IgD-negative memory B cell (primary cell): ENCODE data around the gene CITED4. TPM values are rescaled to one million over a fixed set of nuclear protein-coding genes. Genes with fewer than 3 reads are reported as not detected.

Source experiments
- H3K27ac Mint-ChIP-seq, 3 donors: one replicate each; pipeline ENCODE4 v1.8.0; 2020 to 2022; ENCODE audit warnings: mild to moderate bottlenecking in 3 of 3, mixed read lengths in 3 of 3, moderate library complexity in 1 of 3
- H3K27me3 Mint-ChIP-seq: one replicate; pipeline ENCODE4 v1.8.0; 2021; ENCODE audit warnings: mixed read lengths
- H3K36me3 Mint-ChIP-seq: one replicate; pipeline ENCODE4 v1.8.0; 2020; ENCODE audit warnings: mild to moderate bottlenecking, mixed read lengths
- H3K4me1 Mint-ChIP-seq, 3 donors: one replicate each; pipeline ENCODE4 v1.8.0; 2020 to 2022; ENCODE audit warnings: mixed read lengths in 3 of 3, mild to moderate bottlenecking in 1 of 3
- H3K4me3 Mint-ChIP-seq, 4 donors: one replicate each; pipeline ENCODE4 v1.8.0; 2020 to 2022; ENCODE audit warnings: mild to moderate bottlenecking in 4 of 4, mixed read lengths in 4 of 4, moderate library complexity in 3 of 4
- H3K9me3 Mint-ChIP-seq, 3 donors: one replicate each; pipeline ENCODE4 v1.8.0; 2020 to 2021; ENCODE audit warnings: mixed read lengths in 3 of 3, mild to moderate bottlenecking in 1 of 3
- polyA plus RNA-seq: library from polyadenylated mRNA; unstranded; fragments of 300-500 nt; fragmentation: Illumina TruSeq; gene quantifications from one replicate; pipeline ENCODE4 v1.2.3, GENCODE V29; 2021

CITED4 gene
- polyA plus RNA-seq, 1 donor from 2014 or later: 1.7 TPM

DNA sequence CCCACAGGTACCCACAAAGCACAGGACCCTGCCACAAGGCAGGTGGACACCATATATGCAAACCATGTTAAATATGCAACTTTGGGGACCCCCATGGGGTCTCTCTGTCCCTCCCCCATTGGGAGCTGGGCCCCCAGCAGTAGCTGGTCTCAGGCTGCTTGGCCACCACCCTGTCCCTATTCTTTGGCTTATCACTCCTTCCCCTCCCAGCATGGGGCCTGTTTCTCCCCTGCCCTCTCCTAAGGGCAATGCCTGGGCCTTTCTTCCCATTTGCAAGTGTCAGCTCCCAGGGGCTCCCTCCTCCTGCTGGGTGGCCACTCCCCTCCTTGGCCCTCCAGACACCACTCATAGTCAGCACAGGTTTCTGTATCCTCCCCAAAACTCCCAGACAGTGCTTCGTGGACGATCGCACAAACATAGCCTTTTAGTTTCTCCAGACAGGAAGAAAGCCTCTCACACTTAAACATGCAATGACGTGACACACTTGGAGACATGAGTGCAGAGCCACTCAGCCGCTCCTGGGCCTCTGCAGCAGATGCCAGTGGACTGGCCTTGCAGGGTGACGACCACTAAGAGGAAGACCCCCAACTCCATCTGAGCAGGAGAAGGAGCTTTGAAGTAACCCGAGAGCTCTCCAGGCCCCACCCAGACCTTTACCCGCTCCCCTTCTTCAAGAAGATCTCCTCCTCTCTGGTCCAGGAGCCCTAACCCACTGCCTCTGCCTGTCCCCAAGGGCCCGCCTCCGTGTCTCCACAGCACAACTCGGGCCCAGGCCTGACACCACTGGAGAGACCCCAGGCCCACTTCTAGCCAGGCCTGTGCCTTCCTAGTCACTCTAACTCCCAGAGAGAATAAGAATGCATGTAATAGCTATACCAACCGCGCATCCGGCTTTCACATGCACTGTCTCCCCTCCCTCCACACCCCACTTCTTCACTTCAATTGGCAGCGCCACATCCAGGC, 22.9 kb downstream of the CITED4 start:
- Mint-ChIP-seq H3K9me3 (peaks cover 0 to 6% (median 2%) of the 10 kb centered on the region in 3 donors), H3K27ac (peak overlapping the region in 1 of 3 donors; percentile 41), H3K36me3 (no peaks in the 10 kb centered on the region), H3K4me3 (no peak overlapping the region), H3K4me1 (no peaks in the 10 kb centered on the region), H3K27me3 (peaks cover 13% of the 10 kb centered on the region)

DNA sequence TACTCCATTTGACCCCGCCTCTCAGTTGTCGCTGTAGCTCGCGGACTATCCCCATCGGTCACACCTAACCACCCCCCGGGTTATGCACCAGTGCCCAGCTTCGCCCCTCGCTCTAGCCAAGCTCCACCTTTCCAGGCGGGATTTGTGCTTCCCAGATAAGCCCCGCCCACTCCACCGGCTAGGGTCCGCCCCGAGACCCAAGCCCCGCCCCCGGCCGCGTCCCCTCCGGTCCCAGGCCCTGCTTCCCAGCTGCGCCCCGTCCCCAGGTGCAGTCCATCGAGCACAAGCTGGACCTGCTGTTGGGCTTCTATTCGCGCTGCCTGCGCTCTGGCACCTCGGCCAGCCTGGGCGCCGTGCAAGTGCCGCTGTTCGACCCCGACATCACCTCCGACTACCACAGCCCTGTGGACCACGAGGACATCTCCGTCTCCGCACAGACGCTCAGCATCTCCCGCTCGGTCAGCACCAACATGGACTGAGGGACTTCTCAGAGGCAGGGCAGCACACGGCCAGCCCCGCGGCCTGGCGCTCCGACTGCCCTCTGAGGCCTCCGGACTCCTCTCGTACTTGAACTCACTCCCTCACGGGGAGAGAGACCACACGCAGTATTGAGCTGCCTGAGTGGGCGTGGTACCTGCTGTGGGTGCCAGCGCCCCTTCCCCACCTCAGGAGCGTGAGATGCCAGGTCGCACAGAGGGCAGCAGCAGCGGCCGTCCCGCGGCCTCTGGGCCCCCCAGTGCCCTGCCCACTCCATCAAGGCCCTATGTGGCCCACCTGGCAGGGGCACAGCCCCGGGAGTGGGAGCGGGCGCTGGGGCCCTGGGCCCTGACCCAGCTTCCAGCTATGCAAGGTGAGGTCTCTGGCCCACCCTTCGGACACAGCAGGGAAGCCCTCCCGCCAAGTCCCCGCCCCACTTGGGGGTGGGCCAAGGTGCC, 23.9 kb downstream of the CITED4 start:
- no peak overlapping the region for H3K27ac Mint-ChIP-seq
- no peaks in the 10 kb centered on the region for H3K36me3 Mint-ChIP-seq
- no peak overlapping the region for H3K4me3 Mint-ChIP-seq
- peaks cover 13% of the 10 kb centered on the region for H3K27me3 Mint-ChIP-seq
- peaks cover 0 to 6% (median 2%) of the 10 kb centered on the region in 3 donors for H3K9me3 Mint-ChIP-seq
- no peaks in the 10 kb centered on the region for H3K4me1 Mint-ChIP-seq

DNA sequence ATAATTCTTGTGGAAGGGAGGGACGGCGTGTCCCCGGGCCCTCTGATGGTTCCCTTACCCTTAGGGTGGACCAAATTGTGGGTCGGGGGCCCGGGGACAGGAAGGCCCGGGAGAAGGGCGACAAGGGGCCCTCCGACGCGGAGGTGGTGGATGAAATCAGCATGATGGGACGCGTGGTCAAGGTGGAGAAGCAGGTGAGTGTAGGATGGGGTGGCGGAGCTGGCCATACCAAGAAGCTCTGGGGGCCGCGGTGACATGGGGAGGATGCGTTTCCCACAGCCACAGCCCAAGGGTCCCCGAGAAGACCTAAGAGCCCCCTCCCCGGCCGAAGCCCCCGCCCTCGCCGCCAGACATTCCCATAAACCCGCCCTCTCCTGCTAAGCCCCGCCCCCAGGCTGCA, 24.6 kb downstream of the CITED4 start:
- no peak overlapping the region for H3K4me3 Mint-ChIP-seq
- H3K27me3 Mint-ChIP-seq: peaks cover 13% of the 10 kb centered on the region
- H3K36me3 Mint-ChIP-seq: no peaks in the 10 kb centered on the region
- H3K4me1 Mint-ChIP-seq: no peaks in the 10 kb centered on the region
- H3K9me3 Mint-ChIP-seq: peaks cover 0 to 4% (median under 1%) of the 10 kb centered on the region in 3 donors
- H3K27ac Mint-ChIP-seq: no peak overlapping the region

DNA sequence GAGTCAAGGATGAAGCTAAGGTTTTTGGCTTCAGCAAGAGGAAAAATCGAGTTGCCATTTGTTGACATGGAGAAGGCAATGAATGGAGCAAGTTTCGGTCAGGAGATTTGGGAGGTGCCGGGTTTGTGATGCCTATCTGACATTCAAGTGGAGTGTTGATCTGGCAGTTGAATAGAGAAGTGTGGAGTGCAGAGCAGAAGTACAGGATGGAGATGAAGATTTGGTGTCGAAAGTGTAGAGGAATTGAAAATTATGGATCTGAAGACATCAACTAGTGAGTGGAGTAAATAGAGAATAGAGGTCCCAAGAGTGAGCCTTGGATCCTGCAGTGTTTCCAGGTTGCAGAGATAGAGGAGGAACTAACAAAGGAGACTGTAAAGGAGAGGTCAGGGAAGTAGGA, 25.9 kb downstream of the CITED4 start:
- Mint-ChIP-seq H3K4me3 (no peak overlapping the region), H3K4me1 (peaks cover 0 to under 1% (median 0%) of the 10 kb centered on the region in 3 donors), H3K27me3 (peaks cover 4% of the 10 kb centered on the region), H3K9me3 (no peaks in the 10 kb centered on the region), H3K27ac (no peak overlapping the region), H3K36me3 (no peaks in the 10 kb centered on the region)

DNA sequence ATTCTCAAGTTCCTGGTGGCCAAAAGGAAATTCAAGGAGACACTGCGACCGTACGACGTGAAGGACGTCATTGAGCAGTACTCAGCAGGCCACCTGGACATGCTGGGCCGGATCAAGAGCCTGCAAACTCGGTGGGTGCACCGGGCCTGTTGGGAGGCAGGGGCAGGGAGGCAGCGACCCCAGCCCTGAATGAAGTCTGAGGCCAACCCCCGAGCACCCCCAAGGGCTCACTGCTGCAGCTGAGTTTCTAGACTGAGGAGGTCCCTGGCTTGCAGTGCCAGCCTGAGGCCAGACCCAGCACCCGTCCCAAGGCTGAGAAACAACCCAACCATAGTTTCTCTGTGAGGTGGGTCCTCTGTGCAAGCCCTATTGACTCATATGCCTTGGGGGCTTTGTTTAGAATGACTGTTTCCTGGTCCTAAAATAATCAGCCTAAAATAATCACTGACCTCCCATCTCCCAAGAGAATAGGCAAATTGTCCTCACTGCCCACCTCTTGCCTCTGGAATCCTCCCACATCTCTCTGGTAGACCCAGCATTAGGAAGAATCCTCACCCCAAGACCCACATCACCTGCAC, 27.1 kb downstream of the CITED4 start:
- no peaks in the 10 kb centered on the region for H3K9me3 Mint-ChIP-seq
- no peak overlapping the region for H3K4me3 Mint-ChIP-seq
- no peaks in the 10 kb centered on the region for H3K27me3 Mint-ChIP-seq
- no peaks in the 10 kb centered on the region for H3K36me3 Mint-ChIP-seq
- peaks cover 0 to 2% (median 0%) of the 10 kb centered on the region in 3 donors for H3K4me1 Mint-ChIP-seq
- no peak overlapping the region for H3K27ac Mint-ChIP-seq

DNA sequence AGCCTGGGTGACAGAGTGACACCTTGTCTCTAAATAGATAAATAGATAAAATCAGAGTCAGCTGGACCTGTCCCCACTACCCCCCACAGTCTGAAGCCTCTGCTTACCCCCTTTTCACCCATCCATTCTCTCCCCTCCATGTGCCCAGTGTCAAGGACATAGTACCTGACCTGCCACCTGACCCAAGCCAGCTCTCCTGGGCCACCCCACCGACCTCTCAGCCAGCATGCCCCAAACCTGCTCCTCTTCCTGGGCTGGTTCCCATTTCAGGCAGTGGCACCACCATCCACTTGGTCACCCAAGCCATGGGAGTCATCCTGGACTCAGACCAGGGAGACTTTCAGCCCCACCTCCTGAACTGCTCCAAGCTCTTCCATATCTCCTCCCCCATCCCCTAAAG, 28.2 kb downstream of the CITED4 start:
- Mint-ChIP-seq H3K9me3 (no peaks in the 10 kb centered on the region), H3K27me3 (no peaks in the 10 kb centered on the region), H3K4me3 (no peak overlapping the region), H3K27ac (no peak overlapping the region), H3K36me3 (peaks cover 3% of the 10 kb centered on the region), H3K4me1 (peaks cover 0 to 2% (median 0%) of the 10 kb centered on the region in 3 donors)

DNA sequence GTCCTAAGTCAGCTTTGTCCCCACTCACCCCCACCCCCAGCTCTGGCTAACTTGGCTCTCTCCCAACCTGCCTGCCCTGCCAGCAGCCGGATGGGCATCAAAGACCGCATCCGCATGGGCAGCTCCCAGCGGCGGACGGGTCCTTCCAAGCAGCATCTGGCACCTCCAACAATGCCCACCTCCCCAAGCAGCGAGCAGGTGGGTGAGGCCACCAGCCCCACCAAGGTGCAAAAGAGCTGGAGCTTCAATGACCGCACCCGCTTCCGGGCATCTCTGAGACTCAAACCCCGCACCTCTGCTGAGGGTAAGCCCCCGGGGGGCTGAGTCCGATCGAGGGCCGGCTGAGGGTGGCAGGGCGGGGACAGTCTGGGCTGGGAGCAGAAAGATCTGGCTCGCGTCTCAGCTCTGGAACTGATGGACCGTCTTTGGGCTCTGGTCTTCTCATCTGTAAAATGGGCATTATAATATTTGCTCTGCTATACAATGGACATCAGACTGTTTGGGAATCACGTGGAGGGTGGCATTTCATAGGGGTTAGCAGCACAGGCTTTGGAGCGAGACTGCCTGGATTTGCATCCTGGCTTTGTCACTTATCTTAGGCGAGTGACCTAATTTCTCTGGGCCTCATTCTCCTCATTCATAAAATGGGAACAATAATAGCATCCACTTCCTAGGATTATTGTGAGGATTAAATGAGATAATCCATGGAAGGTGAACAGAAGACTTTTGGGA, 31.0 kb downstream of the CITED4 start:
- peaks cover 5% of the 10 kb centered on the region for H3K36me3 Mint-ChIP-seq
- no peaks in the 10 kb centered on the region for H3K27me3 Mint-ChIP-seq
- H3K4me3 Mint-ChIP-seq: no peak overlapping the region
- H3K4me1 Mint-ChIP-seq: peaks cover 0 to 2% (median under 1%) of the 10 kb centered on the region in 3 donors
- H3K27ac Mint-ChIP-seq: no peak overlapping the region
- H3K9me3 Mint-ChIP-seq: no peaks in the 10 kb centered on the region

DNA sequence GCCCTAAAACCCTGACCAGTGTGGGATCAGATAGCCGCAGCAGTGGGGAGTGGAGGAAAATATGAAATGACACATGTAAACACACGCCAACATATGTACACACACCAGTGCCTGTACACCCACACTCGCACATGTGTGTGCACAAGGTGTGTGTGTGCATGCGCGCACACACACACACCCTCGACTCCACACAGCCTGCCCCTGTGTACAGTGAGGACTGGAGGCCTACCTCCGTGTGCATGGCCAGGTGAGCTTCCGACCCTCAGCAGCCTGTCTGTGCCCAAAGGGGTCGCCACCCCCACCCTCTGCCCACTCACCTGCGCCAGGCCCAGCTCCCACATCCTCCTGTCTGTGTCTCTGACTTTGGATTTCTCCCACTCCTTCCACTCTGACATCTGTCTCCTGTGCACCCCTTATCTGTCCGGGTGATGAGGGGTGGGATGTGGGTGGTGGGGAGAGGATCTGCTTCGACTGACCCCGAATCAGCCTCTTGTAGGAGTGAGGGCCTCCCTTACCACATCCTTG, 31.7 kb downstream of the CITED4 start:
- Mint-ChIP-seq H3K9me3 (no peaks in the 10 kb centered on the region), H3K27ac (peak overlapping the region in 1 of 3 donors; percentile 69), H3K4me1 (peaks cover 0 to 4% (median 3%) of the 10 kb centered on the region in 3 donors), H3K27me3 (no peaks in the 10 kb centered on the region), H3K36me3 (peaks cover 5% of the 10 kb centered on the region), H3K4me3 (no peak overlapping the region)

DNA sequence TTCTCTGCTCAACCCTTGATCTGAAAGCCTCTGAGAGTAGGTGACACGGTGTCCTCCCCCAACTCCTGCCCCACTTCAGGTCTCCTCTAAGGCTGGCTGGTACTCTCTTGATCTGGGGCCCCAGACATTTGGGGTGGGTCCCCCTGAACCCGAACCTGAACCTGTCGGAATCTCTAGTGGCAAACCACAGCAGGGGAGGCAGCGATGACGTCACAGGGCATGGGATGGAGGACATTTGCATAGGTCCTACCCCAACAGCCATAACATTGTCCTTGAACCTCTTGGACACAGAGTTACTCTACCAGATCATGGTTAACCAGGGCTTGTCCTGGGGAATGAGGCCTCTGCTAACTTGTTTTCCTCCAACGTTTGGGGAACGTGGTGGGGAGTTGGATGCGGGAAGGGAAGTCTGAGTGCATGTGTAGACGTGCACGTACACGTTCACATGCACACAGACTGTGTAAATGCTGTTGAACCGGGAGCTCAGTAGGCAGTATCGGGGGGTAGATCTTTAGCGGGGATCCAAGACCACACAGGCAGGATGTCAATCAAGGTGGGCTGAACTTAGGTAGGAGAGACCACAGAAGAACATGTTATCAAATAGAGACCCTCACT, 32.4 kb downstream of the CITED4 start:
- Mint-ChIP-seq H3K36me3 (peaks cover 5% of the 10 kb centered on the region), H3K27me3 (no peaks in the 10 kb centered on the region), H3K4me1 (peaks cover 0 to 9% (median 5%) of the 10 kb centered on the region in 3 donors), H3K9me3 (no peaks in the 10 kb centered on the region), H3K27ac (peak overlapping the region in 1 of 3 donors; percentile 69), H3K4me3 (peak overlapping the region in 1 of 4 donors; percentile 56)

DNA sequence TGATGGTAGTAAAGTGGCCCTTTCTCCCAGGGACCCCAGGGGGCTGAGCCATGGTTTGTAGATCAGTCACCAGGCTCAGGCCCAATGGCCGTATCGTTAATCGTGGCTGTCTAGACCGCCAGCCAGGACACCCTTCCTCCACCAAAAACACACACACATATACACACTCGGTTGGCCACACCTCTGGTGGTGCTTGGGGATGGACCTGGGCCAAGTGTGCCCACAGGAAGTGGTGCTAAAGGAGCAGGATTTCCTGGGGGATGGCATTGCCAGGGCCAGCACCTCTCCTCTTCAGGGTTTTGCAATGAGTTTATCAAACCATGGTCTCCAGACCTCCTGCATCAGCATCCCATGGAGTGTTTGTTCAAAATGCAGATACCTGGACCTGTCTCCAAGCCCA, 36.2 kb downstream of the CITED4 start:
- H3K4me1 Mint-ChIP-seq: peaks cover 0 to 9% (median 4%) of the 10 kb centered on the region in 3 donors
- H3K36me3 Mint-ChIP-seq: peaks cover 5% of the 10 kb centered on the region
- H3K27me3 Mint-ChIP-seq: no peaks in the 10 kb centered on the region
- no peak overlapping the region for H3K27ac Mint-ChIP-seq
- no peaks in the 10 kb centered on the region for H3K9me3 Mint-ChIP-seq
- H3K4me3 Mint-ChIP-seq: peak overlapping the region in 1 of 4 donors; percentile 52

DNA sequence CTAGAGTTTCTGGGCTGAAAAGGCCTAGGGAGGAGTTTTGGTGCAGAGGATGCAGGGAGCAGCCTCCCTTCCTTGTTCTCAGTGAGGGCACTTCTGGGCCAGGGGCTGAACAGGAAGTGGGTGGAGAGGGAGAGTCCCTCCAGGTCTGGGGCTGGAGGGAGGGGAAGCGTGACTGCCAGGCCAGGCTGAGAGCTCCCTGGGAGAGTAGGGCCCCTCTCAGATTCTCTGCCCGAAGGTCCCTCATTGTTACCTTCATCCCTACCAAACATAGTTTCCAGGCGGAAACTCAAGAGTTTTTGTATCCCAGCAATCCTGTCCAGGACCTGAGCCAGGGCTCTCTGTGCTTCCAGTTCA, 36.8 kb downstream of the CITED4 start:
- H3K4me1 Mint-ChIP-seq: peaks cover 0 to 9% (median 4%) of the 10 kb centered on the region in 3 donors
- H3K4me3 Mint-ChIP-seq: no peak overlapping the region
- H3K9me3 Mint-ChIP-seq: no peaks in the 10 kb centered on the region
- H3K27ac Mint-ChIP-seq: no peak overlapping the region
- H3K36me3 Mint-ChIP-seq: peaks cover 5% of the 10 kb centered on the region
- H3K27me3 Mint-ChIP-seq: no peaks in the 10 kb centered on the region

DNA sequence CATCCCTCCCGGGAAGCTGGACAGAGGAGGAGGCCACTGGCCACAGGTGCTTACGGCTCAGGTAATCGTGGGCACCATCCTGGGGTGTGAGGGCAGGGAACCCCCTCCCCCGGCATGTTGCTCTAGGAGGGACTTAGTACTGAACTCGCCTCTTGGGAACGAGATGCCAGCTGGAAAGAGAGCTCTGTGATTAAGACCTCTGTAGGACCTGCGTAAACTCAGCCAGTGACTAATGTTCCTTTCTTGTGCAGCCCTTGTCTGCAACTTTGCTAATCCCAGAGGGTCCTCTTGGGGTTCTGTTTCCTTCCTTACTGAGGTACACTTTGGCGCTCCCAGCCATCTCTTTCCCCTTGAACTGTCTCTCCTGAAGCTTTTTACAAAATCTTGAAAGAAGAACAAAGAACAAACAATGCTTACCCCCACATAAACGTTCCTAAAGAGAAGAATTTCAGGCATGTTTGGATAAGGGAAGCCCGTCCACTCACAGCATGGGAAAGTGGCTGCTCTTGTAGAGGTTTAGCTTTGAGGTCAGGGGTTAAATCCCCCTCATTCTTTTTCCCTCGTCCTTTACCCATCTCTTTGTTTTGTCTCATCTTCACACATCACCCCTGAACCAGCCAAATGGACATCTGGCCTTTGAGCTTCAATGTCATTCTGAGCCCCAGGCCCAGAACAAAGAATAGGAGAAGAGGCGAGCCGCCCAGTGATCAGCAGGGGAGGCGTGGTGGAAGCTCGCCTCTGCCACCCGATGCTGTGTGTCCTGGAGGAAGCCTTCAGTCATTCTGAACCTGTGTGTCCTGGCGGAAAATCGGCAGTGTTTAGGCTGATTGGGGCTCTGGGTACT, 37.4 kb downstream of the CITED4 start:
- H3K4me3 Mint-ChIP-seq: no peak overlapping the region
- peaks cover 3% of the 10 kb centered on the region for H3K36me3 Mint-ChIP-seq
- no peaks in the 10 kb centered on the region for H3K9me3 Mint-ChIP-seq
- no peaks in the 10 kb centered on the region for H3K27me3 Mint-ChIP-seq
- H3K4me1 Mint-ChIP-seq: peaks cover 0 to 9% (median 4%) of the 10 kb centered on the region in 3 donors
- peak overlapping the region in 1 of 3 donors; percentile 90 for H3K27ac Mint-ChIP-seq

DNA sequence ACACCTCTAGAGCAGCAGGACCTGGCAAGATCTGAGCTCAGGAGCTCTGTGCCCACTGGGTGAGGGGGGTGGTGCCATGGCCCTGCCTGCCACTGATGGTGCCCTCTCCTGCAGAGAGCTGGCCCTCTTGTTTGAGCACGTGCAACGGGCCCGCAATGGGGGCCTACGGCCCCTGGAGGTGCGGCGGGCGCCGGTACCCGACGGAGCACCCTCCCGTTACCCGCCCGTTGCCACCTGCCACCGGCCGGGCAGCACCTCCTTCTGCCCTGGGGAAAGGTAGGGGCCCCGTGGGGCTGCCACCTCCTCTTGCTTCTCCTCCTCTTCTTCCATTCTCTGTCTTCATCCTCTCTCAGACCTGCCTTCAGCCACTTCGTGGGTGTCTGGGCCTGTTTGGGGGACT, 38.2 kb downstream of the CITED4 start:
- Mint-ChIP-seq H3K36me3 (peaks cover 2% of the 10 kb centered on the region), H3K4me3 (no peak overlapping the region), H3K27ac (peak overlapping the region in 1 of 3 donors; percentile 90), H3K9me3 (no peaks in the 10 kb centered on the region), H3K27me3 (no peaks in the 10 kb centered on the region), H3K4me1 (peaks cover 0 to 9% (median 4%) of the 10 kb centered on the region in 3 donors)
